ENCODE results near the gene EHMT1. TPM values are rescaled to one million over a fixed set of nuclear protein-coding genes. Genes with fewer than 3 reads are reported as not detected.

Gene EHMT1
- total and polyA plus RNA-seq, 9 of the 15 experiments (the other 6 are each of a cell fraction or from before 2014, with no cell fraction given): 2.2 to 76.0 (median 36.4) TPM

GRCh38 chr9:137605121-137606004 lies 13.4 kb upstream of the EHMT1 start, which contains the start of gene ARRDC1 (continued):
- TF ChIP-seq, protein P1, sequence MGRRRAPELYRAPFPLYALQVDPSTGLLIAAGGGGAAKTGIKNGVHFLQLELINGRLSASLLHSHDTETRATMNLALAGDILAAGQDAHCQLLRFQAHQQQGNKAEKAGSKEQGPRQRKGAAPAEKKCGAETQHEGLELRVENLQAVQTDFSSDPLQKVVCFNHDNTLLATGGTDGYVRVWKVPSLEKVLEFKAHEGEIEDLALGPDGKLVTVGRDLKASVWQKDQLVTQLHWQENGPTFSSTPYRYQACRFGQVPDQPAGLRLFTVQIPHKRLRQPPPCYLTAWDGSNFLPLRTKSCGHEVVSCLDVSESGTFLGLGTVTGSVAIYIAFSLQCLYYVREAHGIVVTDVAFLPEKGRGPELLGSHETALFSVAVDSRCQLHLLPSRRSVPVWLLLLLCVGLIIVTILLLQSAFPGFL (CRISPR knock-in tag; IDR thresholded peaks at IDR 0.05): no peak
- TF ChIP-seq ZBTB7A (IDR thresholded peaks at IDR 0.05; ENCODE audit: borderline replicate concordance, control insufficient read depth, low read depth, low read length) (peak; percentile 78; the same call in 1 of the 2 replicates), MBD2 (IDR thresholded peaks at IDR 0.05; ENCODE audit: borderline replicate concordance, low read depth) (peak; percentile 39; the same call in 1 of the 2 replicates), BRD9 (IDR thresholded peaks at IDR 0.05; ENCODE audit: low read depth, partially characterized antibody) (no peak), STAT6 (CRISPR knock-in tag; IDR thresholded peaks at IDR 0.05) (no peak), POLR2AphosphoS2 (IDR thresholded peaks at IDR 0.05; ENCODE audit: low read length) (no peak), BHLHE40 (IDR thresholded peaks at IDR 0.05; ENCODE audit: low read length) (peak; percentile 48; the same call in 1 of the 2 replicates), NONO (IDR thresholded peaks at IDR 0.05; ENCODE audit: low read depth in 2 of 2, low read length in 1 of 2) (peak; percentile 53 to 86; a peak in 3 of 4 replicates), ZNF407 (IDR thresholded peaks at IDR 0.05; ENCODE audit: low read depth) (no peak), GTF2A2 (tag; IDR thresholded peaks at IDR 0.05) (no peak), NFRKB (IDR thresholded peaks at IDR 0.05; ENCODE audit: low read depth) (no peak)
- TF ChIP-seq, protein P2, sequence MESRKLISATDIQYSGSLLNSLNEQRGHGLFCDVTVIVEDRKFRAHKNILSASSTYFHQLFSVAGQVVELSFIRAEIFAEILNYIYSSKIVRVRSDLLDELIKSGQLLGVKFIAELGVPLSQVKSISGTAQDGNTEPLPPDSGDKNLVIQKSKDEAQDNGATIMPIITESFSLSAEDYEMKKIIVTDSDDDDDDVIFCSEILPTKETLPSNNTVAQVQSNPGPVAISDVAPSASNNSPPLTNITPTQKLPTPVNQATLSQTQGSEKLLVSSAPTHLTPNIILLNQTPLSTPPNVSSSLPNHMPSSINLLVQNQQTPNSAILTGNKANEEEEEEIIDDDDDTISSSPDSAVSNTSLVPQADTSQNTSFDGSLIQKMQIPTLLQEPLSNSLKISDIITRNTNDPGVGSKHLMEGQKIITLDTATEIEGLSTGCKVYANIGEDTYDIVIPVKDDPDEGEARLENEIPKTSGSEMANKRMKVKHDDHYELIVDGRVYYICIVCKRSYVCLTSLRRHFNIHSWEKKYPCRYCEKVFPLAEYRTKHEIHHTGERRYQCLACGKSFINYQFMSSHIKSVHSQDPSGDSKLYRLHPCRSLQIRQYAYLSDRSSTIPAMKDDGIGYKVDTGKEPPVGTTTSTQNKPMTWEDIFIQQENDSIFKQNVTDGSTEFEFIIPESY (CRISPR knock-in tag; IDR thresholded peaks at IDR 0.05): no peak
